DND-41 (cell line): ENCODE results near the gene IFNG.

ENCODE experiments used
- ATAC-seq: fragments of 200-7000 bp; cut with Tn5 transposase; 3 replicates; pipeline ENCODE4 v1.9.1; 2021; ENCODE audit warnings: low read depth; ENCODE audit not compliant: insufficient read depth
- DNase-seq: peaks from one replicate; pipeline ENCODE4 v3.0.0-alpha.2; 2020
- H2AFZ ChIP-seq: 2 replicates; pipeline ENCODE4 v1.6.0; 2012; ENCODE audit warnings: low read depth, low read length
- H3K27ac ChIP-seq: 2 replicates; pipeline ENCODE4 v1.5.1; 2012; ENCODE audit warnings: low read length, inconsistent platforms
- H3K27me3 ChIP-seq: fragments of 200-600 bp; sonication (generic); 2 replicates; pipeline ENCODE4 v1.6.0; 2012; ENCODE audit warnings: low read length, mild to moderate bottlenecking, inconsistent platforms; ENCODE audit not compliant: insufficient read depth, poor library complexity
- H3K36me3 ChIP-seq: 2 replicates; pipeline ENCODE4 v1.5.1; 2012; ENCODE audit warnings: low read length, inconsistent platforms; ENCODE audit not compliant: insufficient read depth
- H3K4me1 ChIP-seq: 2 replicates; pipeline ENCODE4 v1.5.1; 2012; ENCODE audit warnings: mild to moderate bottlenecking, low read length; ENCODE audit not compliant: insufficient read depth
- H3K4me2 ChIP-seq: 2 replicates; pipeline ENCODE4 v1.6.0; 2012; ENCODE audit warnings: mild to moderate bottlenecking, moderate library complexity, low read length, inconsistent platforms; ENCODE audit not compliant: insufficient read depth
- H3K4me3 ChIP-seq, 2 experiments: fragments of 200-600 bp in 1 of 2; shearing (Covaris generic) in 1 of 2; 2 replicates each; pipeline ENCODE4 v1.5.1; 2012 to 2016; ENCODE audit warnings: inconsistent platforms in 2 of 2, low read length in 2 of 2, mild to moderate bottlenecking in 2 of 2, low read depth in 1 of 2, moderate library complexity in 1 of 2
- H3K79me2 ChIP-seq: 2 replicates; pipeline ENCODE4 v1.6.0; 2012; ENCODE audit warnings: low read length, inconsistent platforms; ENCODE audit not compliant: insufficient read depth
- H3K9ac ChIP-seq: 2 replicates; pipeline ENCODE4 v1.6.0; 2012; ENCODE audit warnings: low read depth, mild to moderate bottlenecking, inconsistent platforms, low read length, moderate library complexity
- H3K9me3 ChIP-seq: 2 replicates; pipeline ENCODE4 v1.5.1; 2012; ENCODE audit warnings: low read length, moderate library complexity, mild to moderate bottlenecking, inconsistent platforms; ENCODE audit not compliant: insufficient read depth, severe bottlenecking
- H4K20me1 ChIP-seq: 2 replicates; pipeline ENCODE4 v1.6.0; 2012; ENCODE audit warnings: low read length; ENCODE audit not compliant: insufficient read depth
- EZH2 ChIP-seq: IDR thresholded peaks from 3 replicates; pipeline ENCODE4 v1.6.1; 2012; ENCODE audit warnings: borderline replicate concordance, low read depth, mild to moderate bottlenecking, moderate library complexity, low read length, inconsistent platforms; ENCODE audit not compliant: severe bottlenecking
- TF ChIP-seq, protein P1 (sequence below): IDR thresholded peaks from 2 replicates; pipeline ENCODE4 v1.5.1; 2012; ENCODE audit warnings: borderline replicate concordance, low read length, moderate library complexity, mild to moderate bottlenecking; ENCODE audit not compliant: poor library complexity, severe bottlenecking; ENCODE audit errors: extremely low read depth

The IFNG gene

DNA sequence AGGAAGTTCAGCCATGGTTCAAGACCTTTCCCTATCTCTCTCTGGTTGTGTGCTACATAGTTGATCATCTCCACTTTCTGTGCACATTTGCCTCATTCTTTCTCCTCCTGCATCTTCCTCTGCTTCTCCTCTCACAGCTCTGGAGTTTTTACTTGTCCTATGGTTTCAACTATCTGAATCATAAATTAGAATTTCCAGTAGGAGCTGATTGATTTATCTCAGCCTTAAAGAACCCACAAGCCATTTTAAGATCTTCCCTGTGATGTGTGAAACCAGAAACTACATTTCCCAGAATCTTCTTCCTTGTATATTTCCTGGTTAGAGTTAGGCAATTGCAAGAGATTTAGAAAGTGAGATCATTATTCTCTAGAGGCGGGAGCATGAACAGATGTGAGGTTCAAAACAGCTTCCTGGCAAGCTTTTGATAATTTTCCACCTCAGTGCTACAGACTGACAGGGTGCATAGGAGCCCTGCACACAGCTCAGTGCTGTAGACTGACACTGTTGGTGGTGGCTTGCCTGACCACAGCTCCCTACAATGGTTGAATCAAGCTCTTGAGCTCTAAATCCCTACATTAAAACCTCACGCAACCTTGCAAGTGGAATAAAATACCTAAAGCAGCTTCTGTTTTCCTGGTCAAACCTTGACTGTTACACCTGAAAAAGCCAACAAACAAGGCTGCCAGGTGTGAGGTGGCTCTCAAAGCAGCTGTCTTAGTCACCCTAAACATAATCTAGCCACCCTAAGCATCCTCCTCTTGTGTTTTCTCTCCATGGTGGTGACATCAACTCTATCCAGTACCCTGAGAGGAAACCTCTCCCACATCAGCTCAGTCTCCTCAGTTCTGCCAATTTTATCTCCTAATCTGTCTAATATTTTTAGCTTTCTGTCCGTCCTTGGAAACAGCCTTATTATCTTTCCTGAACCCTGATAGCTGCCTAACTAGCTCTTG is 21.5 kb upstream of the IFNG start:
- Histone ChIP-seq H3K9ac (no peak overlapping the region), H4K20me1 (no peaks in the 10 kb centered on the region), H2AFZ (peak overlapping the region; percentile 30), H3K27ac (no peak overlapping the region; the same call in 1 of the 2 replicates), H3K36me3 (no peaks in the 10 kb centered on the region), H3K27me3 (peaks cover under 1% of the 10 kb centered on the region), H3K4me2 (no peak overlapping the region; the same call in 1 of the 2 replicates), H3K9me3 (no peaks in the 10 kb centered on the region), H3K4me3 (no peak overlapping the region), H3K4me1 (peaks cover 15% of the 10 kb centered on the region), H3K79me2 (no peaks in the 10 kb centered on the region)
- DNase-seq (peak; percentile 61), ATAC-seq (peak; percentile 98)
- TF ChIP-seq, protein P1, sequence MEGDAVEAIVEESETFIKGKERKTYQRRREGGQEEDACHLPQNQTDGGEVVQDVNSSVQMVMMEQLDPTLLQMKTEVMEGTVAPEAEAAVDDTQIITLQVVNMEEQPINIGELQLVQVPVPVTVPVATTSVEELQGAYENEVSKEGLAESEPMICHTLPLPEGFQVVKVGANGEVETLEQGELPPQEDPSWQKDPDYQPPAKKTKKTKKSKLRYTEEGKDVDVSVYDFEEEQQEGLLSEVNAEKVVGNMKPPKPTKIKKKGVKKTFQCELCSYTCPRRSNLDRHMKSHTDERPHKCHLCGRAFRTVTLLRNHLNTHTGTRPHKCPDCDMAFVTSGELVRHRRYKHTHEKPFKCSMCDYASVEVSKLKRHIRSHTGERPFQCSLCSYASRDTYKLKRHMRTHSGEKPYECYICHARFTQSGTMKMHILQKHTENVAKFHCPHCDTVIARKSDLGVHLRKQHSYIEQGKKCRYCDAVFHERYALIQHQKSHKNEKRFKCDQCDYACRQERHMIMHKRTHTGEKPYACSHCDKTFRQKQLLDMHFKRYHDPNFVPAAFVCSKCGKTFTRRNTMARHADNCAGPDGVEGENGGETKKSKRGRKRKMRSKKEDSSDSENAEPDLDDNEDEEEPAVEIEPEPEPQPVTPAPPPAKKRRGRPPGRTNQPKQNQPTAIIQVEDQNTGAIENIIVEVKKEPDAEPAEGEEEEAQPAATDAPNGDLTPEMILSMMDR = no peak
- no peak for TF ChIP-seq EZH2

DNA sequence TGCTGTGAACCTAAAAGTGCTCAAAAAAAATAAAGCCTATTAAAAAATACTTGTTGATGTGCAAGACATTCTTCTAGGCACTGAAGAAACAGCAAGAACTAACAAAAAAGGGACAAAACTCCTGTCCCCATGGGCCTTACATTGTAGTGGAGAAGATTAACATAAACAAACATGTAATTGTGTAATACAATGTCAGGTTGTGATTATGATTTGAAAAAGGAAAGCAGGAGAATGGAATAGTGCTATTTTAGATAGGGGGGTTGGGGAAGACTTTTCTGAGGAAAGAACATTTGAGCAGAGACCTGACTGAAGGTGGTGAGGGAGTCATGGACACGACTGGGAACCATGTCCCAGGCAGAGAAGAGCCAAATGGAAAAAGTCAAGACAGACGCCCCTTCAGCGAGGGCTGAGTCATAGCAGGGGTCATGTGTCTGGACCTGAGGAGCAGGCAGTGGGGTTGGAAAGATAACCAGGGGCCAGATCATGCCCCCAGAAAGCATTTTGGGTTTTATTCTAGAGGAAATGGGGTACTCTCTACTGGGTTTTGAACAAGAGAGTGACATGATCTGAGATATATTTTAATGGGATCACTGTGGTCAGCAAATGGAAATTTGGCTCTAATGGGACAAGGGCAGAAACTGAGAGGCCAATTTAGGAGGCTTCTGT is 19.4 kb upstream of the IFNG start:
- Histone ChIP-seq H3K27ac (no peak overlapping the region), H3K4me3 (no peak overlapping the region), H4K20me1 (no peaks in the 10 kb centered on the region), H3K4me2 (no peak overlapping the region), H3K27me3 (no peaks in the 10 kb centered on the region), H3K9me3 (no peaks in the 10 kb centered on the region), H3K4me1 (peaks cover 15% of the 10 kb centered on the region), H2AFZ (no peak overlapping the region), H3K9ac (no peak overlapping the region), H3K79me2 (no peaks in the 10 kb centered on the region), H3K36me3 (no peaks in the 10 kb centered on the region)
- no peak for DNase-seq
- no peak for ATAC-seq
- no peak for TF ChIP-seq EZH2

DNA sequence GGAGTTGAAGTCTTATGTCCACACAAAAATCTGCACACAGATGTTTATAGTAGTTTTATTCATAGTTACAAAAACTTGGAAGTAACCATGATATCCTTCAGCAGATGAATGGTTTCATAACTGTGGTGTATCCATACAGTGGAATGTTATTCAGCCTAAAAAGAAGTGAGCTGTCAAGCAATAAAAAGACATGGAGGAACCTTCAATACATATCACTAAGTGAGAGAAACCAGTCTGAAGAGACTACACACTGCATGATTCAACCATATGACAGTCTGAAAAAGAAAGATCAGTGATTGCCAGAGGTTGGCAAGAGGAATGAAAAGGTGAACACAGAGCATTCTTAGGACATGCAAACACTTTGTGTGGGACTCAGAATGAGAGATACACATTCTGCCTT is 18.6 kb upstream of the IFNG start:
- no peaks in the 10 kb centered on the region for H3K79me2 ChIP-seq
- H4K20me1 ChIP-seq = no peaks in the 10 kb centered on the region
- DNase-seq (no peak), ATAC-seq (no peak)
- H3K27me3 ChIP-seq = no peaks in the 10 kb centered on the region
- H3K9me3 ChIP-seq = no peaks in the 10 kb centered on the region
- no peak overlapping the region for H3K4me2 ChIP-seq
- H3K4me1 ChIP-seq = peaks cover 15% of the 10 kb centered on the region
- TF ChIP-seq, protein P1 = no peak
- no peak for TF ChIP-seq EZH2
- H3K9ac ChIP-seq = no peak overlapping the region
- no peaks in the 10 kb centered on the region for H3K36me3 ChIP-seq
- no peak overlapping the region for H3K4me3 ChIP-seq
- no peak overlapping the region for H3K27ac ChIP-seq
- no peak overlapping the region for H2AFZ ChIP-seq

DNA sequence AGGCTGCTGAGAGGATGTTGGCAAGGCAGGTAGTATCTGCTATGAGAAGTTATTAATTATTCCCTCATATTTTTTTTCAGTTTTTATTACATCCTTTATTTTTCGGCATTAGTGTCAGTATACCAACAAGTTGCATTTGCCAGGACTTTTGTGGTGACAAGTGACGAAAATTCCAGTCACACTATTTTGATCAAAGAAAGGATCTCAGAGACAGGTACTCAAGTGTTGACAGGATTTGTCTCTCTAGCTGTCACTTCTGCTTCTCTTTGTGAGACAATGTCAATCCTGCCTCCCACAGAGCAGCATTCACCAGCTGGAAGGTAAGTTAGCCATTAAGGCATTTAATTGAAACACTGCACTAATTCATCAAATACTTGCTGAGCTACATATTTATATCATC is 18.0 kb upstream of the IFNG start:
- no peak overlapping the region for H3K9ac ChIP-seq
- H3K27me3 ChIP-seq = no peaks in the 10 kb centered on the region
- H3K4me1 ChIP-seq = peaks cover 15% of the 10 kb centered on the region
- TF ChIP-seq, protein P1 = no peak
- no peak for TF ChIP-seq EZH2
- no peak overlapping the region for H3K4me2 ChIP-seq
- DNase-seq (no peak), ATAC-seq (no peak)
- no peak overlapping the region for H3K27ac ChIP-seq
- H2AFZ ChIP-seq = no peak overlapping the region
- no peak overlapping the region for H3K4me3 ChIP-seq
- no peaks in the 10 kb centered on the region for H3K79me2 ChIP-seq
- no peaks in the 10 kb centered on the region for H3K36me3 ChIP-seq
- no peaks in the 10 kb centered on the region for H4K20me1 ChIP-seq
- no peaks in the 10 kb centered on the region for H3K9me3 ChIP-seq
